Caco-2 (cell line): ENCODE measurements around the gene KRTAP1-5. TPM values are rescaled to one million over a fixed set of nuclear protein-coding genes. Genes with fewer than 3 reads are reported as not detected.
A peak's percentile ranks its signal among the peaks of the same experiment; 100 is the strongest.
"Not testable (repeated sequence)": the region's sequence is repeated elsewhere in the genome, so short reads cannot be mapped to it uniquely, and the experiment has no call there.

Experiments used
- BruUV-seq: library from RNA; stranded (reverse); fragments of 400-500 nt; replicated peaks from 2 replicates; lab custom pipeline; 2021; lab: Mats Ljungman, UMichigan
- CTCF ChIA-PET: fragments of 300-600 bp; sonication (Branson Sonifier 250); formaldehyde crosslinking; loops from one replicate; lab custom pipeline; 2022; ENCODE audit warnings: antibody characterized with exemption; lab: Charles Lee
- POLR2A ChIA-PET: fragments of 300-600 bp; sonication (Branson Sonifier 250); formaldehyde crosslinking; loops from one replicate; lab custom pipeline; 2022; ENCODE audit warnings: antibody characterized with exemption; lab: Charles Lee
- DNase-seq, 2 experiments: peaks; one replicate each; pipeline versions ENCODE4 v3.0.0 to v3.0.0-alpha.2; 2020 to 2022
- H3K27me3 ChIP-seq: replicated peaks from 2 replicates; pipeline ENCODE4 v1.6.0; 2011; ENCODE audit warnings: low read length; ENCODE audit not compliant: control insufficient read depth, insufficient read depth
- H3K36me3 ChIP-seq: 2 replicates; pipeline ENCODE4 v1.5.1; 2011; ENCODE audit warnings: low read length; ENCODE audit not compliant: control insufficient read depth, insufficient read depth
- H3K4me1 ChIP-seq: fragments of 250-450 bp; sonication (Bioruptor Pico); 2 replicates; pipeline ENCODE4 v1.5.1; 2020; ENCODE audit warnings: mild to moderate bottlenecking
- H3K4me3 ChIP-seq: 2 replicates; pipeline ENCODE4 v1.5.1; 2011; ENCODE audit warnings: low read depth, mild to moderate bottlenecking, control low read depth, low read length
- H3K9me3 ChIP-seq: fragments of 250-450 bp; sonication (Bioruptor Pico); 2 replicates; pipeline ENCODE4 v1.5.1; 2020; ENCODE audit warnings: mild to moderate bottlenecking, moderate library complexity
- H3K27ac Mint-ChIP-seq: one replicate; pipeline ENCODE4 v1.8.0; 2022; ENCODE audit warnings: mixed read lengths; ENCODE audit not compliant: unreplicated experiment
- H3K27me3 Mint-ChIP-seq: one replicate; pipeline ENCODE4 v1.8.0; 2022; ENCODE audit warnings: mixed read lengths; ENCODE audit not compliant: insufficient read depth, unreplicated experiment
- H3K36me3 Mint-ChIP-seq: one replicate; pipeline ENCODE4 v1.8.0; 2022; ENCODE audit warnings: mild to moderate bottlenecking, mixed read lengths; ENCODE audit not compliant: insufficient read depth, unreplicated experiment
- H3K4me1 Mint-ChIP-seq: one replicate; pipeline ENCODE4 v1.8.0; 2022; ENCODE audit warnings: low read depth, mixed read lengths; ENCODE audit not compliant: unreplicated experiment
- H3K4me3 Mint-ChIP-seq: one replicate; pipeline ENCODE4 v1.8.0; 2022; ENCODE audit warnings: mild to moderate bottlenecking, moderate library complexity, mixed read lengths; ENCODE audit not compliant: unreplicated experiment
- H3K9me3 Mint-ChIP-seq: one replicate; pipeline ENCODE4 v1.8.0; 2022; ENCODE audit warnings: mixed read lengths; ENCODE audit not compliant: unreplicated experiment
- intact Hi-C: fragments of 100-400 bp; cut with micrococcal nuclease; formaldehyde crosslinking; loops from one replicate; pipeline ENCODE4 v1.10.0; 2022; ENCODE audit not compliant: unreplicated experiment
- total RNA-seq: library from RNA; stranded (reverse); gene quantifications from 2 replicates; pipeline ENCODE4 v1.2.3, GENCODE V29; 2022
- TF ChIP-seq, protein P1 (sequence below), 2 experiments: fragments of 200-600 bp in 1 of 2; IDR thresholded peaks; 1 replicate in 1 of 2; 2 replicates in 1 of 2; pipeline versions ENCODE4 v1.5.1 to v1.8.0; 2011 to 2022; ENCODE audit warnings: antibody characterized with exemption in 1 of 2, control low read depth in 1 of 2, inconsistent platforms in 1 of 2, low read depth in 1 of 2, low read length in 1 of 2, mild to moderate bottlenecking in 1 of 2, moderate library complexity in 1 of 2; ENCODE audit not compliant: insufficient read depth in 1 of 2, severe bottlenecking in 1 of 2, unreplicated experiment in 1 of 2

The KRTAP1-5 gene
- total RNA-seq, 1 experiment from 2014 or later = not detected

DNA sequence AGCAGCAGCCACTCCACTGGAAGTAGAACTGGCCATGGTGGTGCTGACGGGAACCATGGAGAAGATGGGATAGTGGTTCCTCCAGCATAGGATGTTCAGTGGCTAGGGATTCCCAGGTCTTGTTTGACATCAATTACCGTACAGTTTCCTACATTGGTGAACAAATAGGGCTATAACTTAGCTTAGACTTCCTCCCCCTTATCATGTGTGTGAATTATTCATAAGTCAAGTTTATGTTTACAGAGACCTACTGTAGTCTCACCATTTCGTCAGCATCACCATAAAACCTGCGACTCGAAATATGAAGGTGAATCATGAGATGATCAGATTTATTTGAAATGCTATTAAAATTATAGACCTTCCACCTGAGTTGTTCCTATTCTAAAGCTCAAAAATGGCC, 31.7 kb upstream of the KRTAP1-5 start:
- peaks cover 9% of the 10 kb centered on the region for H3K9me3 Mint-ChIP-seq
- intact Hi-C loops = loop anchor here (1.0 kb wide), 3 partner anchors 49 to 149 kb away; partner anchors contain the start of gene KRTAP3-1

DNA sequence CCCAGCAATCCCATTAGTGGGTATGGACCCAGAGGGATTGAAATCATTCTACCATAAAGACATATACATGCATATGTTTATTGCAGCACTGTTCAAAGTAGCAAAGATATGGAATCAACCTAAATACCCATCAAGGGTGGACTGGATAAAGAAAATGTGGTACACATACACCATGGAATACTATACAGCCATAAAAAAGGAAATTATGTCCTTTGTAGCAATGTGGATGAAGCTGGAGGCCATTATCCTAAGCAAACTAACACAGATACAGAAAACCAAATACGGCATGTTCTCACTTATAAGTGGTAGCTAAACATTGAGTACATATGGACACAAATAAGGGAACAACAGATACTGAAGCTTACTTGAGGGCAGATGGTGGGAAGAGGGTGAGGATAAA, 30.5 kb upstream of the KRTAP1-5 start:
- H3K27me3 ChIP-seq = no peaks in the 10 kb centered on the region
- Mint-ChIP-seq H3K9me3 (peaks cover 10% of the 10 kb centered on the region), H3K4me1 (peaks cover 46% of the 10 kb centered on the region), H3K27me3 (no peaks in the 10 kb centered on the region), H3K36me3 (peaks cover 13% of the 10 kb centered on the region), H3K27ac (peak overlapping the region; percentile 76), H3K4me3 (no peak overlapping the region)
- BruUV-seq = no TSS peak
- intact Hi-C loops = no loop called here
- ChIA-PET CTCF (no interaction called here), POLR2A (no interaction called here)
- TF ChIP-seq, protein P1, sequence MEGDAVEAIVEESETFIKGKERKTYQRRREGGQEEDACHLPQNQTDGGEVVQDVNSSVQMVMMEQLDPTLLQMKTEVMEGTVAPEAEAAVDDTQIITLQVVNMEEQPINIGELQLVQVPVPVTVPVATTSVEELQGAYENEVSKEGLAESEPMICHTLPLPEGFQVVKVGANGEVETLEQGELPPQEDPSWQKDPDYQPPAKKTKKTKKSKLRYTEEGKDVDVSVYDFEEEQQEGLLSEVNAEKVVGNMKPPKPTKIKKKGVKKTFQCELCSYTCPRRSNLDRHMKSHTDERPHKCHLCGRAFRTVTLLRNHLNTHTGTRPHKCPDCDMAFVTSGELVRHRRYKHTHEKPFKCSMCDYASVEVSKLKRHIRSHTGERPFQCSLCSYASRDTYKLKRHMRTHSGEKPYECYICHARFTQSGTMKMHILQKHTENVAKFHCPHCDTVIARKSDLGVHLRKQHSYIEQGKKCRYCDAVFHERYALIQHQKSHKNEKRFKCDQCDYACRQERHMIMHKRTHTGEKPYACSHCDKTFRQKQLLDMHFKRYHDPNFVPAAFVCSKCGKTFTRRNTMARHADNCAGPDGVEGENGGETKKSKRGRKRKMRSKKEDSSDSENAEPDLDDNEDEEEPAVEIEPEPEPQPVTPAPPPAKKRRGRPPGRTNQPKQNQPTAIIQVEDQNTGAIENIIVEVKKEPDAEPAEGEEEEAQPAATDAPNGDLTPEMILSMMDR (IDR thresholded peaks at IDR 0.05; ENCODE audit: insufficient read depth in 1 of 2, low read depth in 1 of 2, low read length in 1 of 2, severe bottlenecking in 1 of 2, unreplicated experiment in 1 of 2) = no peak
- peaks cover 53% of the 10 kb centered on the region for H3K4me1 ChIP-seq
- no peak overlapping the region for H3K4me3 ChIP-seq
- DNase-seq = no peak
- H3K9me3 ChIP-seq = peaks cover 13% of the 10 kb centered on the region
- H3K36me3 ChIP-seq = no peaks in the 10 kb centered on the region

More for the DNA sequence above, 31.7 kb upstream of the KRTAP1-5 start:
- ChIA-PET POLR2A (interaction anchor here (0.6 to 1.9 kb wide), 7 partner anchors 10 to 202 kb away, joined by 4 to 10 read pairs (median 5); partner anchors contain the start of genes KRTAP3-1 and KRTAP4-1), CTCF (interaction anchor here (0.6 to 1.4 kb wide), 7 partner anchors 9 to 490 kb away, joined by 3 to 8 read pairs (median 3); no protein-coding TSS in a partner anchor)
- Mint-ChIP-seq H3K27me3 (no peaks in the 10 kb centered on the region), H3K27ac (peak overlapping the region; percentile 76), H3K4me3 (peak overlapping the region; percentile 68), H3K4me1 (peaks cover 46% of the 10 kb centered on the region), H3K36me3 (peaks cover 13% of the 10 kb centered on the region)
- Histone ChIP-seq H3K36me3 (no peaks in the 10 kb centered on the region), H3K4me3 (no peak overlapping the region), H3K27me3 (no peaks in the 10 kb centered on the region), H3K4me1 (peaks cover 53% of the 10 kb centered on the region), H3K9me3 (peaks cover 5% of the 10 kb centered on the region; the same call in 1 of the 2 replicates)
- no TSS peak for BruUV-seq
- no peak for DNase-seq
- TF ChIP-seq, protein P1 (IDR thresholded peaks at IDR 0.05; ENCODE audit: insufficient read depth in 1 of 2, low read depth in 1 of 2, low read length in 1 of 2, severe bottlenecking in 1 of 2, unreplicated experiment in 1 of 2) = no peak

GRCh38 chr17:41055130-41055529, 28.1 kb upstream of the KRTAP1-5 start, which contains the start of gene KRTAP2-2:
KRTAP2-2 (minus strand) TSS chr17:41055230; CDS start chr17:41055211, 19 bp downstream.
- H3K27me3 Mint-ChIP-seq, CTCF ChIA-PET, H3K4me3 Mint-ChIP-seq, BruUV-seq, H3K9me3 ChIP-seq, H3K4me3 ChIP-seq, H3K9me3 Mint-ChIP-seq, DNase-seq, H3K36me3 ChIP-seq, intact Hi-C loops, POLR2A ChIA-PET, H3K27me3 ChIP-seq: not testable (repeated sequence)
- Mint-ChIP-seq H3K27ac (peak within 1 kb of the TSS; percentile 53), H3K4me1 (peaks cover 33% of the 10 kb centered on the region), H3K36me3 (peaks cover 18% of the 10 kb centered on the region)
- H3K4me1 ChIP-seq = peaks cover 29% of the 10 kb centered on the region

DNA sequence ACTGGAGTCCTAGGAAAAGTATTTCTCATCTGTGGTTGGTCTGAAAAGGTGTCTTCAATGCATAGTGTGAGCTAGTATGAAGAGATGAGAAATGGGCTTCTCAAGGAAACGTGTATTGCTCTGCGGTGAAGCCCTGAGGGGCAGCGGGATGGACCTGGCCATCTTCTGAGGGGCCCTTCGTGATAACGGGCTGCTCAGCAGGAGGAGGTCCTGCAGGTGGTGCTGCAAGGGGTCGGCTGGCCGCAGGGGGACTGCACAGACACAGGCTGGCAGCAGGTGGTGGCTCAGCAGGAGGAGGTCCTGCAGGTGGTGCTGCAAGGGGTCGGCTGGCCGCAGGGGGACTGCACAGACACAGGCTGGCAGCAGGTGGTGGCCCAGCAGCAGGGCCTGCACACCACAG, 27.5 kb upstream of the KRTAP1-5 start:
- H3K9me3 ChIP-seq, H3K27me3 Mint-ChIP-seq, H3K4me3 Mint-ChIP-seq, intact Hi-C loops, POLR2A ChIA-PET, DNase-seq, H3K36me3 ChIP-seq, BruUV-seq, CTCF ChIA-PET, H3K9me3 Mint-ChIP-seq, H3K27me3 ChIP-seq, H3K4me3 ChIP-seq: not testable (repeated sequence)
- H3K27ac Mint-ChIP-seq = peak overlapping the region; percentile 53
- peaks cover 32% of the 10 kb centered on the region for H3K4me1 Mint-ChIP-seq
- peaks cover 28% of the 10 kb centered on the region for H3K4me1 ChIP-seq
- H3K36me3 Mint-ChIP-seq = peaks cover 16% of the 10 kb centered on the region
